GM19463 (cell line): ENCODE data around the gene PPP2R5C.
A peak's percentile ranks its signal among the peaks of the same experiment; 100 is the strongest.

Source experiments
- ATAC-seq: cut with Tn5 transposase; IDR thresholded peaks from one replicate; pipeline ENCODE4 v1.9.1; 2021; ENCODE audit warnings: mild to moderate bottlenecking, moderate library complexity; ENCODE audit not compliant: unreplicated experiment

The PPP2R5C gene

DNA sequence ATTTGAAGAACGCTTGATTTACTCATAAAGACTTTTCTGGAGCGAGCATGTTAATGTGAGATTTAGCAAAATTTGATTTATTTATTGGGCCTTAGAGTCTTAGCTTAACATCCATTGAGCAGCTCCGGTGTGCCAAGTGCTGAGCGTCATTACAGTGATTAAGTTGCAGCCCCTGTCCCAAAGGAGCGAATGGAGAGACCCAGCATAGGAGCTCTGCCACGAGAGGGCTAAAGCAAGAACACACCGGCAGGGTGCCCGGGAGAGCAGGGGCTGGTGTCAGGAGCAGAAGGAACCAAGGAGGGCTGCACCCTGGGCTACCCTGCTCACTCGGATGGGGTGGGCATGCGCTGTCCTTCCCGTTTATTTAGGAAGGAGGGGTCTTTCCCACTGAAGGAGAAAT, 50.6 kb downstream of the PPP2R5C start:
- no peak for ATAC-seq

DNA sequence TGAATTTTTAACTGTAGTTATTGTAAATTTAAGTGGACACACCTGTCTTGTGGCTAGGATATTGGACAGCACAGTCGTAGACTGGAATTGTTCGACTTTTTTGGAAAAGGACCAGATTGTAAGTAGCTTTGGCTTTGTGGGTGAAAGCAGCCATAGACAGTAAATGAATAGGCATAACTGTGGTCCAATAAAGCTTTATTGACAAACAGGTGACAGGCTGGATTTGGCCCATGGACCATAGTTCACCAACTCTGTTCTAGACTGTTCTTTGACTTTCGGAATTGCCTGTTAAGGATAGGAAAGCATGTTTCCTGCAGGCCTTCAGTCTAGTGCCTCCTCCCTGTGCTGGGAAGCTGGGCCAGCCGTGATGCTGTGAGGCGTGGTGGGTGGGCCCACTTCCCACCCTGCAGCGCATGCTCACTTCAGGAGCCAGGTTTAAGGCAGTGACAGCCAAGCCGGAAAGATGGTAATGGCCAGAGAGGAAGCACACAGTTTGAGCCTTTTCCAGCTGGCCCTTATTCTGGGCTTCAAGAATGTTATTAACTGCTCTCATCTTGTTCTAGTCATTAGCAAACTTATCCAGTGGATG, 51.8 kb downstream of the PPP2R5C start:
- ATAC-seq: no peak

DNA sequence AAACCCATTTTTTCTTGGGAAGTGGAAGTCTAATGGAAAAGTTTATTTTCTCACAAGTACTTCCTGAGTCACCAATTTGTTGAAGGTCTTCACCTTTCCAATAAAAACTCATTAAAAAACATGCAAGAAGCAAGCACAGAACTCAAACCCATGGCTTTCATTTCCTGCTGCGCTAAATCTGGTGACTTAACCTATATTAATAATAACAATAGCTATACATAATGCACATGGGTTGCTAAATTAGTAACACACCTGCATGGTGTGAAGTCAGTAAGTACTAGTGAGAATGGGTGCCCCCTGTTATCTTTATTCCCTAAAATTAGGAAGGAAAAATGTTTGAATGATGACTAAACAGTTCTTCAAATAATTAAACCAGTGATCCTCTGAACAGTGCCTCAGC, 52.3 kb downstream of the PPP2R5C start:
- ATAC-seq: no peak

DNA sequence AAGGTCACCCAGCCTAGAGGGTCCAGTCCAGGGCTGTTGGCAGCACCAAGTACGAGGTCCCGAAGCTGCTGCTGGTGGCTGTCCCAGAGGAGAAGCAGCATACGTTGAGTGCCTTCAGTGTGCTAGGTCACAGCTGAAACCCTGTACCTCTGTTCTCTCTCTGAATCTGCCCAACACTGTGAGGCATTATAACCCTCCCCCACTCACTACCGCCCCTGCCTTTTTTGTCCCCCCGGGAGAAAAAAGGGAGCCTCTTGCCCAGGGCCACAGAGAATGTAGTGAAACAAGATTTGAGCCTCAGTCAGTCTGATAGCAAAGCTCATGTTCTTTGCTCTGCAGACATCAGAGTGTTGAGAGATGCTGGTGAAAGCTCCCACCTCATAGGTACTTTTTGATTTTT, 53.4 kb downstream of the PPP2R5C start:
- ATAC-seq: no peak

DNA sequence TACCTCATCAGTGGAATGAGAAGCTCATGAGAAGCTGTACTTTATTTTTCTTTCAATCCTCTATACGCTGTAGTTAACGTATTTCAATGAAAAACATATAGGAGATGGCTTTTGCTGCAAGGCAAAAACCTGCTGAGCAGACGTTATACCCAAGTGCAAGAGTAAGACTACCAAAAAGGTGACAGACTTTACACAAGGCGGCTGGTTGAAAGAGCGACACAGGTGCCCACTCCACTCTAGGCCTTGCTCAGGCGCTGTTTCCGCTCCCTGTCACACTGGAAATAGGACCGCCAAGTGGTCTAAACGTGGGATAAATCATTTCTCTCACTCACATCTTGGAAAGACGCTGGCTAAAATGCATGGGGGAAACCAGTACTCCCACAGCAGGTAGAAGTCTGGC, 54.5 kb downstream of the PPP2R5C start:
- no peak for ATAC-seq

DNA sequence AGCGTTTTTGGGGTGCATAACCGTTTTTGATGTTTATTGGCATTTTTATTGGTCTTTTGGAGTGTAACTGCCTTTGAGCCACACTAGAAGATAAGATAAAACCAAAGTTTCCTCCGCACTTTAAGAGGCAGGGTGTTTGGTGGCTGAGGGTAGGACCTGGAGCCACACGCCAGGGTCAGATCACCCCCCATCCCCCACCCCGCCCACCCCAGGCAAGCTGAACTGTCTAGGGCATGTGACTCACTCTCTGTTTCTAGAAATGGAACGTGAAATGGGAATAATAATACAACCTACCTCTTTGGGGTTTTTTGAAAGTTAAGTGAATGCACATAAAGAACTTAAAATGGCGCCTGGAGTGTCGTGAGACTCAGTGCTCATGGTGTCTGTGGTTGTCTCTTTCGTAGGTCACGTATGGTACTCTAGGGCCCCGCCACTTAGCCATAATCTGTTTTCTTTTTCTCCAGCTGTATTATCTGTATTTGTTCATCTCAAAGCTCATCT, 56.0 kb downstream of the PPP2R5C start:
- ATAC-seq: no peak

DNA sequence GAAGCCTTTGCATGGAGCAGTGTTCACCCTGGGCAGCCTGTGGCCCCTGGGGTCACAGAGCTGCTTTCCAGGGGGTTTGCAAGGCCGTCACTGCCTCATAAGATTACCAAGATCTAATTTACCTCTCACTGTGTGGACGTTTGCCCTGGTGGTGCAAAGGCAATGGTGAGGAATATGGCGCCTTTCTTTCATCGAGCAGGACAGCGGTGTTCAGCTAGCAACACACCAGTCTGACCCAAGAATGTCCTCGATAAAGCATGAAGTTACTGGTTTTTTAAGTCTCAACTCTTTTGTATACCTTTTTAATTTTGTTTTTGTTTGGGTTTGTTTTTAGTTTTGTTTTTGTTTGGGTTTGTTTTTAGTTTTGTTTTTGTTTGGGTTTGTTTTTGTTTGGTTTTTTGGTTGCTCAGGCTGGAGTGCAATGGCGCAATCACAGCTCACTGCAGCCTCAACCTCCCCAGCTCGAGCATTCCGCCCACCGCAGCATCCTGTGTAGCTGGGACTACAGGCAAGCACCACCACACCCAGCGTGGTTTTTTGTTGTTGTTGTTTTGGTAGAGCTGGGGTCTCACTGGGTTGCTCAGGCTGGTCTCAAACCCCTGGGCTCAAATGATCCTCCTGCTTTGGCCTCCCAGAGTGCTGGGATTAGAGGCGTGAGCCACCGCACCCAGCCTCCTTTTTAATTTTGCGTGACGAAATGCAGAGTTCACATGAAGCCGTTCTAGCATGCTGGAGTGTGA, 57.9 kb downstream of the PPP2R5C start:
- no peak for ATAC-seq

DNA sequence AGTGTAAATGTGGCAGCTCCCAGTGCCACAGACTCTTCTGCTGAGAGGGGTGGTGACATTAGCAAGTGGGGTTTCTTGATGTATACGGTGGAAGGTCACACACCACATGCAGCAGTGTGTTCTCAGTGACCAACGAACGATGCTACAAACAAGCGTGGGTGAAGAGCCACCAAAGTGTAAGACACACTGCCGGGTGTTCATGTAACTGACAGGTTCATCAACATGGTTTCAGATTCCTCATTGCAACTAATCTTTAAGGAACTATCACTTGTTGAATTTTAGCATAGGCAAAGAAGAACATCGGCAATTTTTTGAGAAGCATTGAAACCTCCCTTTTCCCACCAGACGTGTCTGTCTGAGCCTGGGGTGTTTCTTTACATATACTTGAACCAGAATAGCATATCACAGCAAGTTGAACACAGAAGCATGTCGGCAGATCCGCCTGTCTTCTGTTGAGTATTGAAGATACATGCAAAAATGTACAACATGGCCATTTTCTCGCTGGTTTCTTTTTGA, 58.8 kb downstream of the PPP2R5C start:
- peak; percentile 40 for ATAC-seq

DNA sequence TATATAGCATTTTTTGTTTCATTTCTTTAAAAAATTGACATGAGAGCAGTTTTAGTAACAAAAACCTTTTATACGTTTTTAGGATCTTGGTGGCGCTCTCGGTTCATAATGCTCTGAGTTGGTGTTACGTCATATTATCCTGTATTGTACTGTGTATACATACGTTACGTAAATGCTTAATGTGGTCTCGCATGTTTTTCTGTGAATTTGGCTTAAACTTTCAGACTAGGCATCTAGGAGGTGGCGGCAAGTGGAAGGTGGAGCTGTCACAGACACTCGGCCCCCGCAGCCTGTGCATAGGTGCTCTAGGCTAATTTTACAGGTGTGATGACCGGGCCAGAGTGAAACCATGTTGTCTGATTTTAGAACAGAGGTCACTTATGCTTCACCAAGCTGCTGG, 60.0 kb downstream of the PPP2R5C start:
- ATAC-seq: no peak

DNA sequence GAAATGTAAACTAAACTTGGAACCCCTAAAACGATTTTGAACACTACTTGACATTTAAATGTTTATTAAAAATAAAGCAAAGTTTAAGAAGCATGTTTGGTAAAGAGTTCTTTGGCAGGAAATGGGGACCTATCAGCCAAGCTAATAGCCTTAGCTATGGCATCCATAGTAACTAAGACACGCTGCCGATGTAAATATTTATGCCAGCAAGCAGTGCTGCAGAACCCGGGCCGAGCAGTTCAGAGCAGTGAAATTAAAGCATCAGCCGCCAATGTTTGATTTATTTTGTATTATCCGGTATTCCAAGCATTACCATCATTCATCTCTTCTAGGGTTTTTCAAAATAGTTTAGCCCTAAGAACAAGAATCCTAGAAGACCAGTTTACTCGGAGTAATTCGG, 61.6 kb downstream of the PPP2R5C start:
- ATAC-seq: no peak

DNA sequence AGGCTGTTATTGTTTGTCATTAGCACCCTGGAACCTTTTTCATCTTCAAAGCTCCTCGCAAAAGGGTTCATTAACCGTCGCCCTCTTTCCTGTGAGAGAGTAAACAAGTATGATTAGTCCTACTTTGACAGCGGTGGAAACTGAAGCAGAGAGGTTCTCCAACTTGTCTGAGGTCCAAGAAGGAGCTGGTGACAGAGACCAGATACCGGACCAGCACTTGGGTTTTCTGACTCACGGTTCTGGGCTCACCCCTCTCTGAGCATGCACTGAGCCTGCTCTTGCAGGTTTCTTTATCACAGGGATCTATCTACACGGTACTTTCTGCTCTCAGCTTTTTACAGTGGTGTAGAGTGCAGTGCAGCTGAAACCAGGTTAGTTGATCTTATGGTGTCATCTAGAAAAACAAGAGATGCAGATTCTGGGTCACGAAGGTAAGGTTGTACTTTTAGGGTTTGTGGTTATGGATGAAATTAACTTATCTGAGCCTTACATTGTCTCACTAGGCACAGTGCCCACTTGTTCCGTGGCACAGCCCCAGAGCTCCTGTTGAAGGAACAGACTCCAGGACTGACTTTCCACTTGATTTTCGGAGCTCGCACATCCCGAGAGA, 62.1 kb downstream of the PPP2R5C start:
- ATAC-seq: peak; percentile 49

DNA sequence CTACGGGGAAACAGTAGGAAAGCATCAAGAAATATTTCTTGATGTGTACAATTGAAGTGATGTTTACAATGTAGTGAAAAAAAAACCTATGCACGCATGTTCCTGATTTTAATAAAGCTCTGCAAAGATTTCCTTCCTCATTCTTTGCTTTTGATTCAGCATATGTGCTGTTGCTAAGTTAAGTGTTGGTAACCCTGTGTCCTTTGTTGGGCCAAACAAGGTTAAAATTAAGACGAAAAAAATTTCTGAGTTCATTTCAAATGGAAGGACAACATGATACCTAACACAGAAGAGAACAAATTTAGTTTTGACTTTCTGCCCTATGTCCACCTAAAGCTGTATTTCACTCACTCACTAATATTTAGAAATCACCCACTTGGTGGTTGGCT, 62.8 kb downstream of the PPP2R5C start:
- no peak for ATAC-seq

DNA sequence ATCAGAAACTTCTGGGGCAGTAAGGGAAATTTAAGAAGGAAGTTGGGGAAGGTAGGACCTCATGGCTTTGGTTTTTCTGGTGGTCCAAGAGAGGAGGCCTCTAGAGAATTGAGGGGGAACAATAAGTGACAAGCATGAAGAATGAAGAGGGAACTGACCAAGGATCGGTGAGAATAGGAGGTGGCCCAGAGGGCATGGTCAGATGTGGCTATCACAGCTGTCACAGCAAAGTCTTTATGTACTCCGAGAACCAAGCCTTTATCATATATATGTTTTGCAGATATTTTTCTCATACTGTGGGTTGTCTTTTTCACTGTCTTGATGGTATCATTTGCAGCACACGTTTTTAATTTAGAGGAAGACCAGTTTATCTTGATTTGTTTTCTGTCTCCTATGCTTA, 64.3 kb downstream of the PPP2R5C start:
- ATAC-seq: no peak

DNA sequence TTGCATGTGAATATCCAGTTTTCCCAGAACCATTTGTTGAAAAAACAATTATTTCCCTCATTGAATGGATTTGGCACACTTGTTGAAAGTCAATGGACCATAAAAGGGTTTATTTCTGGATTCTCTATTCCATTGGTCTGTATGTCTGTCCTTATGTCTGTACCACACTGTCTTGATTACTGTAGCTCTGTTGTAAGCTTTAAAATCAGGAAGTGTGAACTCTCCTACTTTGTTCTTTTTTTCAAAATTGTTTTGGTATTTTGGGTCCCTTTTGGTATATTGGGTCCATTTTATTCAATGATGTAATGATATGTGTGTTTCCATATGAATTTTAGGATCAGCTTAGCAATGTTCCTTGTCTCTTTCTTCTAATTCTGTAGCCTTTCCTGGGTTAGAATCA, 64.8 kb downstream of the PPP2R5C start:
- ATAC-seq: no peak

DNA sequence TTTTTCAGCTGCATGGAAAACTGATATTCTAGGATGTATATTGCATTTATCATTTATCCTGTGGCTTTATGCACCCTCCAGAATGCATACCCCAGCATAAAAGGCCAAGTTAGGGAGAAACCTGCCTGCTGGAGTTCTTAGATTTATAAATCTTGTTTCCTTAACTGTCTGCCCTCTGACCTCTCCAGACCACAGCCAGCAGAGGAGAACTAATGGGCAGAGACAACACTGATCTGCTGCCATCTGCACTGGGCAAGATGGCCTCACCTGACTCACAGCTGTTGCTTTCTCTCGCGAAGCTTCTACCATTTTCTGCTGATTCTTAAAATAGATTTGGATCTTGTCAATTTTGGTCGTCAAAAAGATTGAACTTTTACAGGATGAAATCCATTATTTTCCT, 65.8 kb downstream of the PPP2R5C start:
- no peak for ATAC-seq

DNA sequence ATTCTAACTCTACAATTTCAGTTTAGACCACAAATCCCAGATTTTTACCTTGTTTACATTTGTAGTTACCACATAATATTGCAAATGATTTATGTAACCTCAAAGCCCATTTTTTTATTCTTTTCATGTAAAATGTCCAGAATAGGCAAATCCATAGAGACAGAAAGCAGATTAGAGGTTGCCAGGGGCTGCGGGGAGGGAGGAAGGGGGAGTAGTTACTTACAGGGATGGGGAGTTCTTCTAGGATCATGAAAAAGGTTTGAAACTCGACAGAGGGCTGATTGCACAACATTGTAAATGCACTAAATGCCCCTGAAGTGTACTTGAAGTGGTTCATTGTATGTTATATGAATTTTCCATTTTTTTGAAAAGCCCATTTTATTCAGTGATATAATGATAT, 66.5 kb downstream of the PPP2R5C start:
- no peak for ATAC-seq

DNA sequence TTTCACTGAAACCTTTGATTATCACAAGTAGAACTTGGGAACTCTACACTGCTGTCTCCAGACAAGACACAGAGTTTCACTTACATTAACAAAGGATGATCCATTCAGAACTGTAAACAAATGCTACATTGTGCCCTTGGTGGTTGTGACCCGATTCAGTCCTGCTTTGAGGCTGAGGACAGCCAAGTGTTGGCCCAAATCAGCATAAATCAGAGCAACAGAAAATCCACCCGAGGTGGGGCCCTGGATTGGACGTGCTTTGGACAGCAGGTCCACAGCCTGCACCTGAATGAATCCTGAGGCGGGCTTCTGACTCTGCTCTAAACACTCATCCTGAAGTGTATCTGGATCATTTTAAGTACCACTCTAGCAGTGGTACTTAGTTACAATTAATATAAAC, 68.8 kb downstream of the PPP2R5C start:
- no peak for ATAC-seq

DNA sequence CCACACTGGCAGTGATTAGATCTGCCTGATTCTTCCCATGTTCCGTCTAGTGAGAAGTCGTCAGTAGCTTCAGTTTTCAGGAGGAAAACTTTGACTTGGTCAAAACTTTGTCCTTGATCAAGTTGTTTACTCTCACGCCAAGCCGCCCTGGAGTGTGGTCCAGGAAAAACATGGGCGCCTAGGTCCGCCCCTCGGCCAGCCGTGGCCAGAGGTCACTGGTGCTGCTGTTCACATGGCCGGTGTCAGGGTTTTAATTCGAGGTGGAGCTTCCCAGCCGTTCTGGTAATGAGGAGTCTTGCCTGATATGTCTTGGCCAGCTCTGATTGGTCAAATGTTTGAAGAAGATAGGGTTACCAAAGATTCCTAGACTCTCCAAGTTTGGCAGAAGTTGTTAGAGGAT, 71.5 kb downstream of the PPP2R5C start:
- ATAC-seq: no peak

DNA sequence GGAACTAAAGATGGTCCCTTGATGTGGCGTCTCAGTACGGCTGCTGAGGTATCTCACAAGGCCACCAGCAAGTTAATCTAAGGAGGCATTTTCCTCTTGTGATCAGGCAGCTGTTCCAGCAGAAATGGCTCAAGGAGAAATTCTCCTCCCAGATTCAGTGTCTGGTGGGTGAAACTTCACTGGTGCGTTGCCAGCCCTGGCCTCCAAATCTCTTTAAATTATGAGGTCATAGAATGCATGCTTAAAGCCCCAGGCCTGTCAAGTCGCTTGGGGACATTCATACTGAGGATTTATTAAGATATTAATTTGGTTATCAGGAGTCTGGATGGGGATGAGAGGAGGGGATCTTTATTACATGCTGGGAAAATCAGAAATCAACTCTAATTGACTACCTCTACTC, 72.9 kb downstream of the PPP2R5C start:
- no peak for ATAC-seq

DNA sequence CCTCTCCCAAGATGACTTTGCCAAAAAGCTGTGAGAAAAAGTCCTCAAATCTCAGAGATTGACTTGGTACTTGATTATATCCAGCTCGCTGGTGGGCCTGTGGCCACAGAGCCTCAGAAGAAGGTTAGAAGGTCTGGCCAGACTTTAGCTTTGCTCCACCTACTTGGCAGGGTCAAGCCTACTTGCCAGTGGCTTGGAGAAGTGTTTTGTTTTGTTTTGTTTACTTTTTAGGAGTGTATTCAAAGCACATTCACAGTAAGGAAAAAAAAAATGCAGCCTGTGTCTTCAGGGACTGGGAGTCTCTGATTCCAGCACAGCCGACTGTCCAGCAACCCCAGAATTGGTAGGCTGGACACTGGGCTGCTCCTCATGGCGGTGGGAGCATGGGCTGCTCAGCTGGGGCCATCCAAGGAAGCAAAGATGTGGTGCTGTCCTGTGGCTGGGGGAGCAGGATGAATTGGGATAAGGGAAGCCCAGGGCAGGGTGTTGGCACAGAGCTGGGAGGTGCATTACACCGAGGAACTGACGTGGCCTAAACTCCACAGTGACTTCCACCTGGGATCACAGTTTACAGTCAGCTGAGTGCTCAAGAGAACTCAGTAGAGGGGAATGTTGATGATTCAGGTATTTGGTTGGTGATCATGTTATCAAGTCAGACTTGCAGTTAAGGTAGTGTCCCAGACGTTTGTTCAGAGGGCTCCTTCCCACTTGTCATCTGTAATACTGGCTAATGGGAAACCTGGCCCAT, 73.5 kb downstream of the PPP2R5C start:
- no peak for ATAC-seq

DNA sequence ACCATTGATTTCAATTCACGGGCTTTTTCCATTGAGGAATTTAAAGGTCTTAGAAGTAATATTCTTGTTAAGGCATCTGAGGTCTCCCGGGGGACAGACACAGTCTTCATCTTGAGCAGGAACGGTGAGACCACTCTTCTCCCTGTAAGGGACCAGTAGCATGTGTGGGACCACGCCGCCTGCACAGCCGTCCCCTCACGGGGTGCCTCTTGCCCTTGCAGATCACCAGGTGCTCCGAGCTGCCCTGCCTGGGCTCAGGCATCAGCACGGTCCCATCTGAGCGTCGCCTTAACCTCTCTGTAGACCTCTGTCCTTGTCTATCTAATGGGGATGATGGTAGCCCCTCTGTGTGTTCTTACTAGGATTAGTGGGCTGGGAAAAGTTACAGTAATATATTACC, 74.1 kb downstream of the PPP2R5C start:
- no peak for ATAC-seq
